ENCODE results near the gene TNNI3K.

TNNI3K gene

GRCh38 chr1:74437035-74437434, 201.8 kb downstream of the TNNI3K start:
- no peak for DNase-seq (ENCODE audit: low read depth)

- no peak for DNase-seq (ENCODE audit: low read depth)
Measured at GRCh38 chr1:74452035-74452434, 216.8 kb downstream of the TNNI3K start.

GRCh38 chr1:74453277-74453676, 218.1 kb downstream of the TNNI3K start:
- DNase-seq (ENCODE audit: low read depth), result no peak

GRCh38 chr1:74455390-74455789, 220.2 kb downstream of the TNNI3K start:
- no peak for DNase-seq (ENCODE audit: low read depth)

GRCh38 chr1:74457253-74457652, 222.1 kb downstream of the TNNI3K start:
- no peak for DNase-seq (ENCODE audit: low read depth)

GRCh38 chr1:74463333-74463988, 228.3 kb downstream of the TNNI3K start:
- DNase-seq (ENCODE audit: low read depth), result peak; percentile 48

GRCh38 chr1:74464037-74464436, 228.8 kb downstream of the TNNI3K start:
- DNase-seq (ENCODE audit: low read depth), result no peak

GRCh38 chr1:74465193-74465681, 230.1 kb downstream of the TNNI3K start:
- no peak for DNase-seq (ENCODE audit: low read depth)

- no peak for DNase-seq (ENCODE audit: low read depth)
Measured at GRCh38 chr1:74467786-74468377, 232.7 kb downstream of the TNNI3K start.

- DNase-seq (ENCODE audit: low read depth), result no peak
Measured at GRCh38 chr1:74468982-74469603, 233.9 kb downstream of the TNNI3K start.

- no peak for DNase-seq (ENCODE audit: low read depth)
Measured at GRCh38 chr1:74470251-74470650, 235.1 kb downstream of the TNNI3K start.

- DNase-seq (ENCODE audit: low read depth), result no peak
Measured at GRCh38 chr1:74470936-74471335, 235.7 kb downstream of the TNNI3K start.

- no peak for DNase-seq (ENCODE audit: low read depth)
Measured at GRCh38 chr1:74471470-74471869, 236.3 kb downstream of the TNNI3K start.

GRCh38 chr1:74474585-74474984, 239.4 kb downstream of the TNNI3K start:
- DNase-seq (ENCODE audit: low read depth), result no peak

- DNase-seq (ENCODE audit: low read depth), result no peak
Measured at GRCh38 chr1:74478979-74479378, 243.8 kb downstream of the TNNI3K start.

GRCh38 chr1:74480068-74480467, 244.9 kb downstream of the TNNI3K start:
- DNase-seq (ENCODE audit: low read depth), result no peak

GRCh38 chr1:74481607-74482006, 246.4 kb downstream of the TNNI3K start:
- no peak for DNase-seq (ENCODE audit: low read depth)

- DNase-seq (ENCODE audit: low read depth), result no peak
Measured at GRCh38 chr1:74485622-74486021, 250.4 kb downstream of the TNNI3K start.

- no peak for DNase-seq (ENCODE audit: low read depth)
Measured at GRCh38 chr1:74486036-74486435, 250.8 kb downstream of the TNNI3K start.

- no peak for DNase-seq (ENCODE audit: low read depth)
Measured at GRCh38 chr1:74496669-74497068, 261.5 kb downstream of the TNNI3K start.

- no peak for DNase-seq (ENCODE audit: low read depth)
Measured at GRCh38 chr1:74498901-74499300, 263.7 kb downstream of the TNNI3K start.

GRCh38 chr1:74502432-74502831, 267.2 kb downstream of the TNNI3K start:
- DNase-seq (ENCODE audit: low read depth), result peak; percentile 24

GRCh38 chr1:74502858-74503257, 267.7 kb downstream of the TNNI3K start:
- DNase-seq (ENCODE audit: low read depth), result no peak

All from GM04504 (cell line).